Uterus (tissue), 4 donors: ENCODE data around the gene SLC36A3. TPM values are rescaled to one million over a fixed set of nuclear protein-coding genes. Genes with fewer than 3 reads are reported as not detected.
"Not testable (repeated sequence)": the region's sequence is repeated elsewhere in the genome, so short reads cannot be mapped to it uniquely, and the experiment has no call there.

ENCODE experiments used
- DNase-seq, 2 donors: peaks; one replicate each; pipeline ENCODE4 v3.0.0-alpha.2; 2019 to 2020
- H3K27ac ChIP-seq, 2 donors: fragments of 200-600 bp; sonication (generic); 1 replicate in 1 of 2; 2 replicates in 1 of 2; pipeline ENCODE4 v1.5.1; 2016 to 2018
- H3K27me3 ChIP-seq, 2 donors: fragments of 200-600 bp; sonication (generic); one replicate each; pipeline ENCODE4 v1.5.1; 2018 to 2019; ENCODE audit warnings: control low read depth in 1 of 2
- H3K36me3 ChIP-seq, 2 donors: fragments of 200-600 bp; sonication (generic); one replicate each; pipeline ENCODE4 v1.5.1; 2019; ENCODE audit warnings: control low read depth in 1 of 2
- H3K4me1 ChIP-seq, 2 donors: fragments of 200-600 bp; sonication (generic); one replicate each; pipeline ENCODE4 v1.5.1; 2018 to 2019; ENCODE audit warnings: control low read depth in 1 of 2
- H3K4me3 ChIP-seq, 2 donors: fragments of 200-600 bp; sonication (generic); 1 replicate in 1 of 2; 2 replicates in 1 of 2; pipeline ENCODE4 v1.5.1; 2018 to 2019; ENCODE audit warnings: mild to moderate bottlenecking in 1 of 2
- H3K9me3 ChIP-seq, 2 donors: fragments of 200-600 bp; sonication (generic); one replicate each; pipeline ENCODE4 v1.5.1; 2019; ENCODE audit warnings: control low read depth in 1 of 2
- POLR2A ChIP-seq, 2 donors: fragments of 450-650 bp; IDR thresholded peaks; one replicate each; pipeline ENCODE4 v1.6.1; 2016; ENCODE audit warnings: antibody characterized with exemption in 2 of 2, mild to moderate bottlenecking in 1 of 2, moderate library complexity in 1 of 2
- intact Hi-C: fragments of 100-400 bp; cut with DNase I; formaldehyde crosslinking; loops from one replicate; pipeline ENCODE4 v1.15.1; 2023; ENCODE audit warnings: low total_unique reads
- total RNA-seq, 4 donors: library from RNA; depleted of rRNA in 3 of 4; stranded (reverse); fragments of >200 nt in 3 of 4; gene quantifications; one replicate each; pipeline versions ENCODE4 v1.1.0 to v1.2.4, GENCODE V29; 2014 to 2023
- TF ChIP-seq, protein P1 (sequence below), 4 experiments: fragments of 200-600 bp in 2 of 4; fragments of 450-650 bp in 2 of 4; sonication (generic) in 2 of 4; IDR thresholded peaks; one replicate each; pipeline ENCODE4 v1.5.1; 2016 to 2019; ENCODE audit warnings: antibody characterized with exemption in 4 of 4, mild to moderate bottlenecking in 2 of 4, moderate library complexity in 1 of 4
- donor health status: DM: yes; HTN: yes; CAD: no.

The SLC36A3 gene
- total RNA-seq, 4 donors from 2014 or later = not detected

DNA sequence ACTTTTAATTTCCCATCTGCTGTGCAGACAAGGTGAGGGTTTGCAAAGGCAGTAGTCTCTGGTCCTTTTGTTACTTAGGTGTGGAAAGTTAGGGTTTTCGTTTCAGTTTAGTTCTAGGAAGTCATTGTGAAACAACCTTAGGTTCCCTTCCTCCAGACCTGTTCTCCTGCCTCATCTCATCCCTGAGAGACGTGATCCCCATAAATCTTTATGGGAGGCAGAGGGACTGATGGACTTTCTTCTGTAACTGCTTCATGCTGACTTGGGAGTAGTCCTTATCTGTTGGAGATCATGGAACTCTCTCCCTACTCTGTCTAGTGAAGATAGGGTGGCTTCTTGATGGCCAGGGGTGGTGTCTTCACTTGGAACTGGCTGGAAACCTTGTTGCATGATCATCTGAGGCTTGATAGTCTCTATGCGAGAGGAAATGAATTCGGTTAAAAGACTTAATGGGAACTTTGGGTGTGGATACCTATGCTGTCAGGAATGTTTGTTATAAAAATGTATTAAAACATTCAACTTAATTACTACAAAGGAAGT is 57.8 kb downstream of the SLC36A3 start:
- no peak for DNase-seq
- Histone ChIP-seq H3K9me3 (no peaks in the 10 kb centered on the region), H3K27me3 (no peaks in the 10 kb centered on the region), H3K36me3 (no peaks in the 10 kb centered on the region), H3K4me3 (no peak overlapping the region), H3K27ac (no peak overlapping the region), H3K4me1 (no peaks in the 10 kb centered on the region)
- intact Hi-C loops = no loop called here
- no peak for TF ChIP-seq POLR2A (IDR thresholded peaks at IDR 0.05)
- TF ChIP-seq, protein P1, sequence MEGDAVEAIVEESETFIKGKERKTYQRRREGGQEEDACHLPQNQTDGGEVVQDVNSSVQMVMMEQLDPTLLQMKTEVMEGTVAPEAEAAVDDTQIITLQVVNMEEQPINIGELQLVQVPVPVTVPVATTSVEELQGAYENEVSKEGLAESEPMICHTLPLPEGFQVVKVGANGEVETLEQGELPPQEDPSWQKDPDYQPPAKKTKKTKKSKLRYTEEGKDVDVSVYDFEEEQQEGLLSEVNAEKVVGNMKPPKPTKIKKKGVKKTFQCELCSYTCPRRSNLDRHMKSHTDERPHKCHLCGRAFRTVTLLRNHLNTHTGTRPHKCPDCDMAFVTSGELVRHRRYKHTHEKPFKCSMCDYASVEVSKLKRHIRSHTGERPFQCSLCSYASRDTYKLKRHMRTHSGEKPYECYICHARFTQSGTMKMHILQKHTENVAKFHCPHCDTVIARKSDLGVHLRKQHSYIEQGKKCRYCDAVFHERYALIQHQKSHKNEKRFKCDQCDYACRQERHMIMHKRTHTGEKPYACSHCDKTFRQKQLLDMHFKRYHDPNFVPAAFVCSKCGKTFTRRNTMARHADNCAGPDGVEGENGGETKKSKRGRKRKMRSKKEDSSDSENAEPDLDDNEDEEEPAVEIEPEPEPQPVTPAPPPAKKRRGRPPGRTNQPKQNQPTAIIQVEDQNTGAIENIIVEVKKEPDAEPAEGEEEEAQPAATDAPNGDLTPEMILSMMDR (IDR thresholded peaks at IDR 0.05) = no peak

DNA sequence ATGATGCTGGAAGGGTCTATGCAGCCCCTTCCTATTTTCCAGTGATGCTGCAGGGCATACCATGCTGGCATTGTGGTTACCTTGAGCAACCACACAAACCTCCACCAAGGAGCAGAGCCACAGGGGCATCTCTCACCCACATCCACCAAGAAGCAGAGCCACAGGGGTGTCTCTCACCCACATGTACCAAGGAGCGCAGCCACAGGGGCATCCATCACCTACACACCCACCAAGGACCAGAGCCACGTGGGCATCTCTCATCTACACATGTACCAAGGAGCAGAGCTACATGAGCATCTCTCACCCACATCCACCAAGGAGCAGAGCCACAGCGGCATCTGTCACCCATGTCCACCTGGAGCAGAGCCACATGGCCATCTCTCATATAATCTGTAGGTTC is 59.4 kb downstream of the SLC36A3 start:
- Histone ChIP-seq H3K36me3 (no peaks in the 10 kb centered on the region), H3K4me1 (no peaks in the 10 kb centered on the region), H3K9me3 (no peaks in the 10 kb centered on the region), H3K27me3 (no peaks in the 10 kb centered on the region), H3K27ac (no peak overlapping the region), H3K4me3 (no peak overlapping the region)
- no peak for DNase-seq
- intact Hi-C loops = no loop called here
- TF ChIP-seq POLR2A (IDR thresholded peaks at IDR 0.05) = no peak
- TF ChIP-seq, protein P1 (IDR thresholded peaks at IDR 0.05) = no peak

- H3K4me1 ChIP-seq = no peaks in the 10 kb centered on the region
- intact Hi-C loops = no loop called here
- no peak overlapping the region for H3K27ac ChIP-seq
- no peaks in the 10 kb centered on the region for H3K9me3 ChIP-seq
- H3K27me3 ChIP-seq = no peaks in the 10 kb centered on the region
- H3K4me3 ChIP-seq = no peak overlapping the region
- H3K36me3 ChIP-seq = no peaks in the 10 kb centered on the region
- TF ChIP-seq POLR2A (IDR thresholded peaks at IDR 0.05) = no peak
- TF ChIP-seq, protein P1 (IDR thresholded peaks at IDR 0.05) = no peak
- DNase-seq = no peak
Observed at GRCh38 chr5:151243564-151243963, 60.0 kb downstream of the SLC36A3 start.

- Histone ChIP-seq H3K9me3 (no peaks in the 10 kb centered on the region), H3K27ac (no peak overlapping the region), H3K4me3 (no peak overlapping the region), H3K4me1 (peaks cover 0 to 1% of the 10 kb centered on the region in 2 donors), H3K36me3 (no peaks in the 10 kb centered on the region), H3K27me3 (no peaks in the 10 kb centered on the region)
- TF ChIP-seq POLR2A (IDR thresholded peaks at IDR 0.05) = no peak
- TF ChIP-seq, protein P1 (IDR thresholded peaks at IDR 0.05) = no peak
- intact Hi-C loops = no loop called here
- no peak for DNase-seq
Observed at GRCh38 chr5:151243127-151243526, 60.4 kb downstream of the SLC36A3 start.

- no peaks in the 10 kb centered on the region for H3K27me3 ChIP-seq
- intact Hi-C loops = no loop called here
Observed at GRCh38 chr5:151240924-151241635, 62.5 kb downstream of the SLC36A3 start.

GRCh38 chr5:151240268-151240835 is 63.2 kb downstream of the SLC36A3 start:
- not testable (repeated sequence) for DNase-seq, H3K27ac ChIP-seq

More at GRCh38 chr5:151240924-151241635, 62.5 kb downstream of the SLC36A3 start:
- Histone ChIP-seq H3K4me1 (peaks cover 0 to 6% of the 10 kb centered on the region in 2 donors), H3K27ac (no peak overlapping the region), H3K9me3 (no peaks in the 10 kb centered on the region), H3K36me3 (no peaks in the 10 kb centered on the region), H3K4me3 (no peak overlapping the region)
- no peak for DNase-seq
- TF ChIP-seq, protein P1 (IDR thresholded peaks at IDR 0.05) = no peak
- no peak for TF ChIP-seq POLR2A (IDR thresholded peaks at IDR 0.05)

More at GRCh38 chr5:151240268-151240835, 63.2 kb downstream of the SLC36A3 start:
- intact Hi-C loops, H3K36me3 ChIP-seq, H3K27me3 ChIP-seq, H3K4me3 ChIP-seq, H3K9me3 ChIP-seq, H3K4me1 ChIP-seq: not testable (repeated sequence)
